Neuronal stem cell (in vitro differentiated cells): ENCODE data around the gene BTBD10.

Experiments used
- DNase-seq: peaks from one replicate; pipeline ENCODE4 v3.0.0-alpha.2; 2013; ENCODE audit warnings: low spot score
- H2AFZ ChIP-seq: one replicate; pipeline ENCODE4 v1.6.1; 2013; ENCODE audit warnings: mild to moderate bottlenecking, low read length, inconsistent platforms
- H2AK5ac ChIP-seq: 2 replicates; pipeline ENCODE4 v1.6.1; 2013; ENCODE audit warnings: low read depth, mild to moderate bottlenecking, inconsistent platforms, low read length, moderate library complexity, mixed read lengths
- H2BK120ac ChIP-seq: 2 replicates; pipeline ENCODE4 v1.6.1; 2013; ENCODE audit warnings: low read depth, mild to moderate bottlenecking, inconsistent platforms, low read length, moderate library complexity, mixed read lengths
- H2BK12ac ChIP-seq: one replicate; pipeline ENCODE4 v1.6.1; 2013; ENCODE audit warnings: low read length, inconsistent platforms
- H2BK15ac ChIP-seq: 2 replicates; pipeline ENCODE4 v1.6.1; 2013; ENCODE audit warnings: mild to moderate bottlenecking, low read length, inconsistent platforms, mixed read lengths
- H2BK5ac ChIP-seq: one replicate; pipeline ENCODE4 v1.6.1; 2013; ENCODE audit warnings: inconsistent platforms, mild to moderate bottlenecking, low read length, moderate library complexity
- H3K14ac ChIP-seq: one replicate; pipeline ENCODE4 v1.6.1; 2013; ENCODE audit warnings: low read length, inconsistent platforms
- H3K18ac ChIP-seq: 2 replicates; pipeline ENCODE4 v1.6.1; 2013; ENCODE audit warnings: low read length, inconsistent platforms
- H3K23ac ChIP-seq: 2 replicates; pipeline ENCODE4 v1.6.1; 2013; ENCODE audit warnings: low read depth, mild to moderate bottlenecking, mixed read lengths, low read length, inconsistent platforms; ENCODE audit not compliant: poor library complexity
- H3K27ac ChIP-seq: replicated peaks from 3 replicates; pipeline ENCODE4 v1.5.1; 2013; ENCODE audit warnings: low read length, inconsistent platforms
- H3K27me3 ChIP-seq, 3 experiments: 2 replicates each; pipeline ENCODE4 v1.6.1; 2013; ENCODE audit warnings: low read length in 3 of 3, mild to moderate bottlenecking in 2 of 3, inconsistent platforms in 1 of 3, low read depth in 1 of 3, mixed read lengths in 1 of 3, moderate library complexity in 1 of 3; ENCODE audit not compliant: control insufficient read depth in 3 of 3, insufficient read depth in 3 of 3
- H3K36me3 ChIP-seq, 2 donors: replicated peaks in 1 of 2; 2 replicates each; pipeline ENCODE4 v1.6.1; 2013; ENCODE audit warnings: low read length in 2 of 2; ENCODE audit not compliant: control insufficient read depth in 2 of 2, insufficient read depth in 2 of 2
- H3K4ac ChIP-seq: 2 replicates; pipeline ENCODE4 v1.6.1; 2013; ENCODE audit warnings: inconsistent platforms, mild to moderate bottlenecking, low read length, moderate library complexity
- H3K4me1 ChIP-seq, 2 donors: 1 replicate in 1 of 2; 2 replicates in 1 of 2; pipeline ENCODE4 v1.6.1; 2013; ENCODE audit warnings: low read length in 2 of 2, low read depth in 1 of 2; ENCODE audit not compliant: control insufficient read depth in 2 of 2, insufficient read depth in 1 of 2
- H3K4me2 ChIP-seq: one replicate; pipeline ENCODE4 v1.6.1; 2013; ENCODE audit warnings: mild to moderate bottlenecking, low read length, inconsistent platforms; ENCODE audit not compliant: insufficient read depth, poor library complexity, severe bottlenecking
- H3K4me3 ChIP-seq, 2 donors: 2 replicates each; pipeline ENCODE4 v1.5.1; 2013; ENCODE audit warnings: low read length in 2 of 2, mild to moderate bottlenecking in 2 of 2, inconsistent platforms in 1 of 2, moderate library complexity in 1 of 2
- H3K79me1 ChIP-seq: one replicate; pipeline ENCODE4 v1.6.1; 2013; ENCODE audit warnings: low read depth, mild to moderate bottlenecking, inconsistent platforms, low read length, moderate library complexity
- H3K9ac ChIP-seq: one replicate; pipeline ENCODE4 v1.6.1; 2013; ENCODE audit warnings: mild to moderate bottlenecking, low read depth, low read length, inconsistent platforms; ENCODE audit not compliant: poor library complexity
- H3K9me3 ChIP-seq, 2 donors: replicated peaks in 1 of 2; 2 replicates each; pipeline versions ENCODE3 to v1.6.1; 2013; ENCODE audit warnings: low read length in 2 of 2, mild to moderate bottlenecking in 2 of 2, inconsistent platforms in 1 of 2, low read depth in 1 of 2, mixed read lengths in 1 of 2, moderate library complexity in 1 of 2; ENCODE audit not compliant: control insufficient read depth in 2 of 2, insufficient read depth in 1 of 2
- H4K8ac ChIP-seq: one replicate; pipeline ENCODE4 v1.6.1; 2013; ENCODE audit warnings: low read depth, mild to moderate bottlenecking, inconsistent platforms, low read length, moderate library complexity
- H4K91ac ChIP-seq: one replicate; pipeline ENCODE4 v1.6.1; 2013; ENCODE audit warnings: low read length, low read depth, mild to moderate bottlenecking, inconsistent platforms; ENCODE audit not compliant: poor library complexity
- WGBS, 2 donors: extraction: QIAGEN DNeasy Blood & Tissue Kit; methylation state at CpG; one replicate each; pipeline ENCODE4 v1.1.7; 2013; ENCODE audit warnings: missing lambda C conversion rate in 2 of 2, mixed read lengths in 1 of 2; ENCODE audit not compliant: insufficient read length in 2 of 2, insufficient replicate concordance in 1 of 2; ENCODE audit errors: extremely low coverage in 2 of 2; 5-methylcytosine and 5-hydroxymethylcytosine counted together

Gene BTBD10

DNA sequence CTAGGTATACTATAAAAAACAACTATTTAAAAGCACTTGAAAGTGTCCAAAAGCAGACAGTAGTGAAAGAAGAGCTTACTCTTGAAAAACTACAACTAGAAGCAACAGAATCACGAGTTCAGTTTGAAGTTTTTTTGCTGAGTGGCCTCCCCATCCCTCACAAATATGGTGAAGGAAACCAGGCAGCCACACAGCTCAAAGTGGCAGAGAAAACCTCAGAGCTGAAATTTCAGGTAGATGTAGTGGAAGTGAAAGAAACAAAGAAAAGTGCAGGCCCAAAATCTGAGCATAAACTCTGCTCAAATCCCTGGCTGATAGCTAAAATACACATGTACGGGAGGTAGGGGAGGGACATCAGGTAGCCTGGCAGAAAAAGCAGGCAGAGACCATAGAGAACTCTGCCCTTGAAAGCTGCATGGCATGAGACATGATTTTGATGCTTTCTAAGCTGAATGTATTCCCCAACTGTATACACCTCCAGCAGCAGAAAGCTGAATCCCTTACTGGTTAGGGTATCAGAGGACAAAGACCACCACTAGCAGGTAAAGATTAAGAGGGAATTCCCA, 12.1 kb downstream of the BTBD10 start:
- H2BK5ac ChIP-seq = no peak overlapping the region
- no peak overlapping the region for H4K8ac ChIP-seq
- no peak for DNase-seq
- no peak overlapping the region for H3K14ac ChIP-seq
- no peak overlapping the region for H3K23ac ChIP-seq
- peaks cover 0 to 7% of the 10 kb centered on the region in 2 donors for H3K4me1 ChIP-seq
- no peak overlapping the region for H3K4me3 ChIP-seq
- H3K27ac ChIP-seq = no peak overlapping the region
- H3K9me3 ChIP-seq = peaks cover 1 to 12% of the 10 kb centered on the region in 2 donors
- H3K4ac ChIP-seq = no peak overlapping the region
- H2BK15ac ChIP-seq = no peak overlapping the region
- H3K79me1 ChIP-seq = no peaks in the 10 kb centered on the region
- no peak overlapping the region for H3K18ac ChIP-seq
- H2BK12ac ChIP-seq = no peak overlapping the region
- H3K9ac ChIP-seq = no peak overlapping the region
- no peaks in the 10 kb centered on the region for H3K36me3 ChIP-seq
- H4K91ac ChIP-seq = no peak overlapping the region
- H2BK120ac ChIP-seq = no peak overlapping the region
- no peak overlapping the region for H3K4me2 ChIP-seq
- no peak overlapping the region for H2AK5ac ChIP-seq
- no peaks in the 10 kb centered on the region for H3K27me3 ChIP-seq
- H2AFZ ChIP-seq = no peak overlapping the region
- WGBS, 2 donors = no CpG with 5 or more reads among the region's 2 CpGs

DNA sequence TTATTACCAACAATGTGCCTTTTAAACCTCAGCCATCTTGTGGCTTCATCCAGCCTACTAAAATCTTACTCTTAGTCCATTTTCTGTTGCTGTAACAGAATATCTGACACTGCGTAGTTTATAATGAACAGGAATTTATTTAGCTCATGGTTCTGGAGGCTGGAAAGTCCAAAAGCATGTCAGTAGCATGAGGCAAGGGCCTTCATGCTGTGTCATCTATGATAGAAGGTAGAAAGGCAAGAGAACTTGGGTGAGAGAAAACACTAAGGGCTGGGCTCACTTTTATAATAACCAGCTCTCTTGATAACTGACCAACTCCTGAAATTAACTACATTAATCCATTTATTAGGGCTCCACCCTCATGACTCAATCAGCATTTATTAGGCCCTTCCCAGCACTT, 13.5 kb downstream of the BTBD10 start:
- H3K4ac ChIP-seq = no peak overlapping the region
- no peak overlapping the region for H2BK5ac ChIP-seq
- no peak overlapping the region for H3K27ac ChIP-seq
- no peak overlapping the region for H3K14ac ChIP-seq
- no peak for DNase-seq
- no peak overlapping the region for H3K9ac ChIP-seq
- H3K23ac ChIP-seq = no peak overlapping the region
- H3K9me3 ChIP-seq = peaks cover 1 to 12% of the 10 kb centered on the region in 2 donors
- no peak overlapping the region for H3K4me3 ChIP-seq
- H3K4me1 ChIP-seq = peaks cover 0 to 7% of the 10 kb centered on the region in 2 donors
- no peak overlapping the region for H2BK12ac ChIP-seq
- H3K18ac ChIP-seq = no peak overlapping the region
- H3K79me1 ChIP-seq = no peaks in the 10 kb centered on the region
- no peaks in the 10 kb centered on the region for H3K27me3 ChIP-seq
- H2AFZ ChIP-seq = no peak overlapping the region
- no CpG with 5 or more reads among the region's 1 CpG for WGBS, 2 donors
- no peak overlapping the region for H4K91ac ChIP-seq
- no peak overlapping the region for H2BK15ac ChIP-seq
- H2BK120ac ChIP-seq = no peak overlapping the region
- H3K36me3 ChIP-seq = no peaks in the 10 kb centered on the region
- no peak overlapping the region for H3K4me2 ChIP-seq
- no peak overlapping the region for H4K8ac ChIP-seq
- no peak overlapping the region for H2AK5ac ChIP-seq

DNA sequence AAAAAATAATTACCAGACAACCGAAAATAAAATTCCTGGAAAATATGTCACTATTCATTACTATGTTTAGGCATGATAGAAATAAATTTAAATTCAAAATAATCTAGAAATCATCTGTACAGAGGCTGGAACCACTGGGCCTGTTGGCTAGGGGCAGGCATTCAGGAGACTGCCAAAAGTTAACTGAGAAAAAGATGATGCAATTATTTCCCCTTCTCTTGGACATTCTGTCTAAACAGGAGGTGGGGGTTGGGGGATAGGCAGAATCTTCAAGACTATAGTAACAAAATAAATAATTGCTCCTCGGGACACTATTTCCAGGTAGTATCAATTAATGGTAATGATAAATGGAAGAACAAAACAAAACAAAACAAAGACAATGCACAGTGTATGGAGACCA, 14.1 kb downstream of the BTBD10 start:
- WGBS, 2 donors = no CpG with 5 or more reads among the region's 2 CpGs
- H4K8ac ChIP-seq = no peak overlapping the region
- H3K4me2 ChIP-seq = no peak overlapping the region
- no peak overlapping the region for H2BK15ac ChIP-seq
- H3K23ac ChIP-seq = no peak overlapping the region
- no peak overlapping the region for H3K4ac ChIP-seq
- H2AFZ ChIP-seq = no peak overlapping the region
- peaks cover 0 to 7% of the 10 kb centered on the region in 2 donors for H3K4me1 ChIP-seq
- H2BK5ac ChIP-seq = no peak overlapping the region
- no peak overlapping the region for H2BK120ac ChIP-seq
- H3K79me1 ChIP-seq = no peaks in the 10 kb centered on the region
- no peaks in the 10 kb centered on the region for H3K27me3 ChIP-seq
- H3K4me3 ChIP-seq = no peak overlapping the region
- H3K18ac ChIP-seq = no peak overlapping the region
- peaks cover 1 to 12% of the 10 kb centered on the region in 2 donors for H3K9me3 ChIP-seq
- no peak overlapping the region for H3K14ac ChIP-seq
- DNase-seq = no peak
- no peak overlapping the region for H2BK12ac ChIP-seq
- no peaks in the 10 kb centered on the region for H3K36me3 ChIP-seq
- H2AK5ac ChIP-seq = no peak overlapping the region
- H3K27ac ChIP-seq = no peak overlapping the region
- H3K9ac ChIP-seq = no peak overlapping the region
- H4K91ac ChIP-seq = no peak overlapping the region

DNA sequence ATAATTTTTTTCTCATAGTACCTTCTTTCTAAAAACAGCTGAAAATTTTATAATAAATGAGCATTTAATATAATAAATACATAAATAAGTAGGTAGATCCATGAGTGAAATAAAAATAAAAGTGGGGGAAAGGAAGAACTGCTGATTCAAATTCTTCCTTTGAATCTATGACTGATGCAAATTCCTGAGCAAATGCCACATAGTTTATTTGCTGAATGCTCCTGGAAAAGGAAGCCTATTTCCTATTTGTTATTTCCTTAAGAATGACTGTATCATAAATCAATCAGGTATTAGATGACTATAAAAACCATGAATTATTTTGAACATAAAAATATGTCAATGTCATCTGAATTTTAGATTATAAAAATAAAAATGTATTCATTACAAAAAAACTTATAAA, 16.6 kb downstream of the BTBD10 start:
- no peak overlapping the region for H2BK120ac ChIP-seq

More for the DNA sequence above, 16.6 kb downstream of the BTBD10 start:
- no peak overlapping the region for H3K9ac ChIP-seq
- H2BK15ac ChIP-seq = no peak overlapping the region
- no peak overlapping the region for H2AK5ac ChIP-seq
- H3K4me3 ChIP-seq = no peak overlapping the region
- no peaks in the 10 kb centered on the region for H3K36me3 ChIP-seq
- H4K8ac ChIP-seq = no peak overlapping the region
- H3K18ac ChIP-seq = no peak overlapping the region
- no peak overlapping the region for H4K91ac ChIP-seq
- DNase-seq = no peak
- no peaks in the 10 kb centered on the region for H3K79me1 ChIP-seq
- no peak overlapping the region for H3K27ac ChIP-seq
- H3K14ac ChIP-seq = no peak overlapping the region
- H3K4me1 ChIP-seq = no peaks in the 10 kb centered on the region
- no peak overlapping the region for H2BK12ac ChIP-seq
- H2BK5ac ChIP-seq = no peak overlapping the region
- H3K27me3 ChIP-seq = no peaks in the 10 kb centered on the region
- no peak overlapping the region for H3K4ac ChIP-seq
- peaks cover 1 to 9% of the 10 kb centered on the region in 2 donors for H3K9me3 ChIP-seq
- no peak overlapping the region for H3K4me2 ChIP-seq
- no peak overlapping the region for H3K23ac ChIP-seq
- no peak overlapping the region for H2AFZ ChIP-seq
